Liver (tissue), 3 donors: Measurements from ENCODE around the gene CCDC71.

ENCODE experiments used
- EGR1 ChIP-seq, 2 donors: IDR thresholded peaks; 2 replicates each; pipeline ENCODE4 v1.6.1; 2016 to 2018; ENCODE audit warnings: antibody characterized with exemption in 2 of 2, low read depth in 2 of 2
- FOXA1 ChIP-seq: IDR thresholded peaks from 2 replicates; pipeline ENCODE4 v1.6.1; 2016; ENCODE audit warnings: antibody characterized with exemption
- GABPA ChIP-seq, 2 donors: IDR thresholded peaks in 1 of 2; conservative IDR thresholded peaks in 1 of 2; 2 replicates each; pipeline ENCODE4 v1.6.1; 2016; ENCODE audit warnings: antibody characterized with exemption in 2 of 2, mild to moderate bottlenecking in 1 of 2, moderate library complexity in 1 of 2
- NR2F2 ChIP-seq: IDR thresholded peaks from 2 replicates; pipeline ENCODE4 v1.6.1; 2016; ENCODE audit warnings: antibody characterized with exemption
- RXRA ChIP-seq, 2 donors: IDR thresholded peaks; 2 replicates each; pipeline ENCODE4 v1.6.1; 2017 to 2018; ENCODE audit warnings: antibody characterized with exemption in 2 of 2, mild to moderate bottlenecking in 1 of 2
- SP1 ChIP-seq: IDR thresholded peaks from 2 replicates; pipeline ENCODE4 v1.6.1; 2018; ENCODE audit warnings: antibody characterized with exemption, mild to moderate bottlenecking
- YY1 ChIP-seq: IDR thresholded peaks from 2 replicates; pipeline ENCODE4 v1.6.1; 2016; ENCODE audit warnings: antibody characterized with exemption, mild to moderate bottlenecking
- TF ChIP-seq, protein P1 (sequence below): fragments of 150-350 bp; IDR thresholded peaks from 2 replicates; pipeline ENCODE4 v1.5.1; 2017; ENCODE audit warnings: improper control_type of control experiment, low read depth, low read length; ENCODE audit not compliant: missing input control
- TF ChIP-seq, protein P2 (sequence below): IDR thresholded peaks from 2 replicates; pipeline ENCODE4 v1.6.1; 2016; ENCODE audit warnings: antibody characterized with exemption
- TF ChIP-seq, protein P3 (sequence below): IDR thresholded peaks from 2 replicates; pipeline ENCODE4 v1.6.1; 2016; ENCODE audit warnings: antibody characterized with exemption, mild to moderate bottlenecking
- TF ChIP-seq, protein P4 (sequence below): IDR thresholded peaks from 2 replicates; pipeline ENCODE4 v1.6.1; 2016; ENCODE audit warnings: antibody characterized with exemption
- donor health status: healthy.
- donor health status: healthy.

DNA sequence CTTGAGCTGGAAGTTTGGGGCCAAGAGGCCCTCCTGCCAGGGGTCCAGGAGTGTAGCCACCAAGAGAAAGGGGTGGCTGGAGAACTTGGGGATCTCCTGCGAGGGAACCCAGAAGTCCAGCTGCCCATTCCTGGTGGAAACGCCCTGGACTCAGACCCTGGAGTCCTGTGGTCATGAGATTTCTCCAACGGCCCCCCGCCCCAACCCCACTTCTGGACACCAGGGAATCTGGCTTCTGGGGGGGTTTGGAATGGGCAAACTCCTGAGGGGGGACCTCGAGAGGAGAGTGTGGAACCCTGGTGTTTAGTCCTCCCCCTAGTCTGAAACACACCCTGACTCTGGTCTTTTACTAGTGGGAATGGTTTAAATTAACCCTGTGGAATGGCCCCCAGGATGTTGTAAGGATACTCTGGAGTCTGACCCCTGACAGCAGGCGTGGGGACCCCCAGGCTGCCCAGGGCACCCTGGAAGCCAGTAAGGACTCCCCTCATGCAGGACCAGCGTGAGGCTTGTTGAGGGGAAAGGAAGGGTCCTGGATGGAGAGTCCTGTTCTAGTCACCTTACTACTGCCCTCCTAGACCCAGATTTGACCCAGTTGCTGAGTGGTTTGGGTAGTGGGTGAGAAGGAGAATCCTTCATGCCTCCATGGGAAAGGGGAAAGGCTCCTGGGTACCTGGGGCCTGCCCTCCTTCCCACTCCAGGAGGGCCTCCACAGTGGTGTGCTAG is 5.8 kb upstream of the CCDC71 start:
- TF ChIP-seq, protein P1, sequence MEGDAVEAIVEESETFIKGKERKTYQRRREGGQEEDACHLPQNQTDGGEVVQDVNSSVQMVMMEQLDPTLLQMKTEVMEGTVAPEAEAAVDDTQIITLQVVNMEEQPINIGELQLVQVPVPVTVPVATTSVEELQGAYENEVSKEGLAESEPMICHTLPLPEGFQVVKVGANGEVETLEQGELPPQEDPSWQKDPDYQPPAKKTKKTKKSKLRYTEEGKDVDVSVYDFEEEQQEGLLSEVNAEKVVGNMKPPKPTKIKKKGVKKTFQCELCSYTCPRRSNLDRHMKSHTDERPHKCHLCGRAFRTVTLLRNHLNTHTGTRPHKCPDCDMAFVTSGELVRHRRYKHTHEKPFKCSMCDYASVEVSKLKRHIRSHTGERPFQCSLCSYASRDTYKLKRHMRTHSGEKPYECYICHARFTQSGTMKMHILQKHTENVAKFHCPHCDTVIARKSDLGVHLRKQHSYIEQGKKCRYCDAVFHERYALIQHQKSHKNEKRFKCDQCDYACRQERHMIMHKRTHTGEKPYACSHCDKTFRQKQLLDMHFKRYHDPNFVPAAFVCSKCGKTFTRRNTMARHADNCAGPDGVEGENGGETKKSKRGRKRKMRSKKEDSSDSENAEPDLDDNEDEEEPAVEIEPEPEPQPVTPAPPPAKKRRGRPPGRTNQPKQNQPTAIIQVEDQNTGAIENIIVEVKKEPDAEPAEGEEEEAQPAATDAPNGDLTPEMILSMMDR: no peak
- TF ChIP-seq RXRA (IDR thresholded peaks at IDR 0.05): no peak
- TF ChIP-seq SP1: no peak
- TF ChIP-seq, protein P2, sequence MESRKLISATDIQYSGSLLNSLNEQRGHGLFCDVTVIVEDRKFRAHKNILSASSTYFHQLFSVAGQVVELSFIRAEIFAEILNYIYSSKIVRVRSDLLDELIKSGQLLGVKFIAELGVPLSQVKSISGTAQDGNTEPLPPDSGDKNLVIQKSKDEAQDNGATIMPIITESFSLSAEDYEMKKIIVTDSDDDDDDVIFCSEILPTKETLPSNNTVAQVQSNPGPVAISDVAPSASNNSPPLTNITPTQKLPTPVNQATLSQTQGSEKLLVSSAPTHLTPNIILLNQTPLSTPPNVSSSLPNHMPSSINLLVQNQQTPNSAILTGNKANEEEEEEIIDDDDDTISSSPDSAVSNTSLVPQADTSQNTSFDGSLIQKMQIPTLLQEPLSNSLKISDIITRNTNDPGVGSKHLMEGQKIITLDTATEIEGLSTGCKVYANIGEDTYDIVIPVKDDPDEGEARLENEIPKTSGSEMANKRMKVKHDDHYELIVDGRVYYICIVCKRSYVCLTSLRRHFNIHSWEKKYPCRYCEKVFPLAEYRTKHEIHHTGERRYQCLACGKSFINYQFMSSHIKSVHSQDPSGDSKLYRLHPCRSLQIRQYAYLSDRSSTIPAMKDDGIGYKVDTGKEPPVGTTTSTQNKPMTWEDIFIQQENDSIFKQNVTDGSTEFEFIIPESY: no peak
- TF ChIP-seq, protein P3, sequence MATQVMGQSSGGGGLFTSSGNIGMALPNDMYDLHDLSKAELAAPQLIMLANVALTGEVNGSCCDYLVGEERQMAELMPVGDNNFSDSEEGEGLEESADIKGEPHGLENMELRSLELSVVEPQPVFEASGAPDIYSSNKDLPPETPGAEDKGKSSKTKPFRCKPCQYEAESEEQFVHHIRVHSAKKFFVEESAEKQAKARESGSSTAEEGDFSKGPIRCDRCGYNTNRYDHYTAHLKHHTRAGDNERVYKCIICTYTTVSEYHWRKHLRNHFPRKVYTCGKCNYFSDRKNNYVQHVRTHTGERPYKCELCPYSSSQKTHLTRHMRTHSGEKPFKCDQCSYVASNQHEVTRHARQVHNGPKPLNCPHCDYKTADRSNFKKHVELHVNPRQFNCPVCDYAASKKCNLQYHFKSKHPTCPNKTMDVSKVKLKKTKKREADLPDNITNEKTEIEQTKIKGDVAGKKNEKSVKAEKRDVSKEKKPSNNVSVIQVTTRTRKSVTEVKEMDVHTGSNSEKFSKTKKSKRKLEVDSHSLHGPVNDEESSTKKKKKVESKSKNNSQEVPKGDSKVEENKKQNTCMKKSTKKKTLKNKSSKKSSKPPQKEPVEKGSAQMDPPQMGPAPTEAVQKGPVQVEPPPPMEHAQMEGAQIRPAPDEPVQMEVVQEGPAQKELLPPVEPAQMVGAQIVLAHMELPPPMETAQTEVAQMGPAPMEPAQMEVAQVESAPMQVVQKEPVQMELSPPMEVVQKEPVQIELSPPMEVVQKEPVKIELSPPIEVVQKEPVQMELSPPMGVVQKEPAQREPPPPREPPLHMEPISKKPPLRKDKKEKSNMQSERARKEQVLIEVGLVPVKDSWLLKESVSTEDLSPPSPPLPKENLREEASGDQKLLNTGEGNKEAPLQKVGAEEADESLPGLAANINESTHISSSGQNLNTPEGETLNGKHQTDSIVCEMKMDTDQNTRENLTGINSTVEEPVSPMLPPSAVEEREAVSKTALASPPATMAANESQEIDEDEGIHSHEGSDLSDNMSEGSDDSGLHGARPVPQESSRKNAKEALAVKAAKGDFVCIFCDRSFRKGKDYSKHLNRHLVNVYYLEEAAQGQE: no peak
- TF ChIP-seq NR2F2: no peak
- TF ChIP-seq GABPA (IDR thresholded peaks at IDR 0.05 in 1 of 2, conservative IDR thresholded peaks at IDR 0.05 in 1 of 2): no peak
- TF ChIP-seq YY1: no peak
- no peak for TF ChIP-seq FOXA1
- TF ChIP-seq EGR1 (IDR thresholded peaks at IDR 0.05; ENCODE audit: low read depth in 2 of 2): no peak
- TF ChIP-seq, protein P4, sequence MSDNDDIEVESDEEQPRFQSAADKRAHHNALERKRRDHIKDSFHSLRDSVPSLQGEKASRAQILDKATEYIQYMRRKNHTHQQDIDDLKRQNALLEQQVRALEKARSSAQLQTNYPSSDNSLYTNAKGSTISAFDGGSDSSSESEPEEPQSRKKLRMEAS: no peak
